SKM-1 treated with dmso at 0.1 percent for 144 hours (cell line): ENCODE data around the gene SHISA4.
"Not testable (repeated sequence)": the region's sequence is repeated elsewhere in the genome, so short reads cannot be mapped to it uniquely, and the experiment has no call there.

Experiments used
- DNase-seq: peaks from one replicate; lab custom pipeline; 2025; ENCODE audit not compliant: unreplicated experiment; lab: John Stamatoyannopoulos, UW

The SHISA4 gene

DNA sequence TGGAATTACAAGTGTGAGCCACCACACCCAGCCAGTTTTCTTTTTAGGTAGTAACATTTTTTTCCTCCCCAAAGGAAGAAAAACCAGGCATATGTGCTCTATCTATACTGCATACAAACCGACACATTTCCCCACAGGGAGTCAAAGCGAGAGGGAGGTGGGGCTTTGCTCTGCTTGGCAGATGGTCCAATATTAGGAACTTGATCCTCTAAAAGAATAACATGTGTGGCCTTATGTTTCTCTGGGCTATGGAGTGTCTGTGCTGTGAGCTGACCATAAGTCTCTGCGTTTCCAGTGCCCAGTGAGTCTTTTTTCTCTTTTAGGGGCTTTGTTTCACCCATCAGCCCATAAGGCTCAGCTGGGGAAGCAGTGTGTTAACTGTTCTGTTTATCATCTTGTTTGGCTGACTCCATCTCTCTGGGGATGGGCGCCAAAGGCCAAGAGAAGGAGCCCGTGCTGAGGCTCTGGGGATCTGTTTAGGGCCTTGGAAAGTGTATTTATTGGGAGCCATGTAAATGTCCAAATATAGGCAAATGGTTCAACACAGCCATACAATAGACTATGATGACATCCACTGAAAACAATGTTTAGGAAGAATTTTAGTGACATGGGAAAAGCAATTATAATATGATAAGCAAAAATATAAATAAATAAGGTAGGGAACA is 37.4 kb downstream of the SHISA4 start:
- DNase-seq, result no peak

DNA sequence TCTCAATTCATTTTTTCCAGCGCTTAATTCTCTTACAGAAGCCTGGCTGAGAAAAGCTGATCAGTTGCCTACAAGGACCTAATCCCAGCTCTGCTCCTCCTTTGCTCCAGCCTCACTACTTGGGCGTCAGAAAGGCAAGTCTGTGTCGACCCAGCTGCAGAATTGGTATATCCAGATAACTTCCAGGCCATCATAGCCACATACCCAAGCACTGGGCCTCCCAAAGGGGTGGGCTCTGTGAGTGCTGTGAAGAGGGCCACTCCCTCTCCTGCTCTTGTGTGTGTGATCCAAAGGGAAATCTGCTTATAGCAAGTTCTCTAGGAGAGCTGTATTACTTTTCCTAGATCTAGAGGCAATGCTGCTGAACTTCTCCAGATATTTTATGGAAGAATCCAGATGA is 39.6 kb downstream of the SHISA4 start:
- no peak for DNase-seq

DNA sequence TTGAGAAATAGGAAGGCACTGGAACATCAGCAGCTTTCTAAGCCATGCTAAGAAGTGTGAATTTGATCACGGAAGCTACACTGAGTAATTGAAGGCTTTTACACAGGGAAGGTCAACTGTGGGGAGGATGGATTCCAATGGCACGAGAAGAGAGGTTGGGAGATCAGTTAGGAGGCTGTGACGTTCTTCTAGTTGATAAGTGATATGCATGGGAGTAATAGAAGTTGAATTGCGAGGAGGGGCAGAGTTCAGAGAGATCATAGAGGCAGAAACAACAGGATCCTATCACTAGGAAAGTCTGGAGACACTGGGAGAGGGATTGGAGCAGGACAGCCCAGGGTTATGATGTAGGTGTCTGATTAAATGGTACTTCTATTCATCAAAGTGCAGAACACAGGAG is 41.4 kb downstream of the SHISA4 start:
- DNase-seq, result no peak

DNA sequence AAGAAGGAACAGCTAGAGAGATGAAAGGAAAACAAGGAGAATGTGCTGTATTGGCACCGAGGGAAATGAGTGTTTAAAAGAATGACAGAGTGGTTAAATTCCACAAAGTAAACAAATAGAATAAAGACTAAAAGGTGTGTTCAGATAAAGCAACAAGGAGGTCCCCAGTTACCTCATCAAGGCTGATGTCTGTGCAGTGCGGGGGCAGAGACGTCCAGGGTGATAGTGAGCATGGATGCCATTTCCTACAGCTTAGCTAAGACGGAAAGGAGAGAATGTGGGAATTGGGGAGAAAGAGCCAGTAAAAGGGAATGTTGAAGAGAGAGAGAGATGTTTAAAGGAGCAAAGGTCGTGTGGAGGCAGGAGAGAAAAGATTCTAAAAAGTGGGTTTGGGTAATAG is 42.1 kb downstream of the SHISA4 start:
- no peak for DNase-seq

DNA sequence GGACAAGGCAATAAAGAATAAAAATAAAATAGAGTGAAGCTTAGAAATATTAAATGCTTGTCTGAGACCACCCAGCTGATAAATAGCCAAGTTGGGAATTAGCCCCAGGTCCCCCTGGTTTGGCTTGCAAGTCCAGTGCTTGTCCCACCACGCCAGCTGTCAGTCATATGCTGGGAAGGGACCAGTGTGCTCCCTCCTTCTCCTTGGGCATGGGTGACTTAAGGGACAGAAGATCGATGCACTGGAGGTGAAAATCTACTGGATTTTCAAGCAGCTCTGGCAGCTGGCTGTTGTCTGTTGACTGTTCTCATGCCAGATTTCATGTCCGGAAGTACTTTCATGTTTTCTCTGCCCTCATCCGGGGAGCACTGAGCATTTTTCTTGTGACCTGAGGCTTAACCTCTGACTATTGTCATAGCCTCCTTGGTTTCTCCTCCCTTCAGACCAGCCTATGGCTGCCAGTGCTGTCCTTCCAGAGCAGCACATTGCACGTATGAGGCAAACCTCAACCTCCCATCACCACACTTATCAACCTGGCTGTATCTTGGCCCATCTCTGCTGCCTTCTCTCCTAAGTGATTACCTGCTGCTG is 45.2 kb downstream of the SHISA4 start:
- no peak for DNase-seq

- DNase-seq, result no peak
Measured at GRCh38 chr1:201937624-201938213, 49.0 kb downstream of the SHISA4 start.

- DNase-seq, result no peak
Measured at GRCh38 chr1:201938440-201939035, 49.8 kb downstream of the SHISA4 start.

DNA sequence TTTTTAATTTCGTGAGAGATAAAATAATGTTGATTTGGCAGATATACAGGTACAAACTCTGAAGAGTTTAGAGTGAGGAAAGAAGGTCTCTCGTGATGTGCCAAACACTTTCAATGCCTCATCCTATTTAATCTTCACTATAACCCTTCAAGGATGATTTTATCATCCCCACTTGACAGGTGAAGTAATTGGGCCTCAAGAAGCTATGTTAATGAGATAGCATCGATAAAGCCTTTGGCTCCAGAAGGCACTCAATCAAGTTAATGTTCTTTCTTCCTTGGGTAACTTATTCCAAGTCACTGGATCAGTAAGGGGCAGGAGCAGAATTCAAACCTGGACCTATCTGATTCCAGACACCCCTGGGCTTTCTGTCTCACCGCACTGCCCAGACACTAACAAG is 50.5 kb downstream of the SHISA4 start:
- DNase-seq, result no peak

DNA sequence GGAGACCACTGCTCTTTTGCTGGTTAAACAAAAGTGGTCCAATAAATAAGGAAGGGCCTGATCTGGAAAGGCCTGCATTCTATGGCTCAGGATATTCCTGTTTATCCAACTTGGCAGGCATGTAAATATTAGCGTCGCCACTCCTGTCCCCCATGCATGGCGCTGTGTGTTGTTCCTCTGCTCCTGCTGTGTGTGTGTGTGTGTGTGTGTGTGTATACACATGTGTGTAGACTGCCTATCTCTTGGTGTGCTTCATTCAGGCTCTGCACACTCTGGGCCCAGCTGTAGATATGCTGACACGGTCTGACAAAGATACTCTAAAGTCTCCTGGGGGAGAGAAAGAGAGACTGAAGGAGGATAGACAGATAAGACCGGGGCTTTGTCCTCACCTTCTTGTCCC is 50.9 kb downstream of the SHISA4 start:
- DNase-seq, result no peak

- DNase-seq, result not testable (repeated sequence)
Measured at GRCh38 chr1:201940316-201940715, 51.6 kb downstream of the SHISA4 start.

DNA sequence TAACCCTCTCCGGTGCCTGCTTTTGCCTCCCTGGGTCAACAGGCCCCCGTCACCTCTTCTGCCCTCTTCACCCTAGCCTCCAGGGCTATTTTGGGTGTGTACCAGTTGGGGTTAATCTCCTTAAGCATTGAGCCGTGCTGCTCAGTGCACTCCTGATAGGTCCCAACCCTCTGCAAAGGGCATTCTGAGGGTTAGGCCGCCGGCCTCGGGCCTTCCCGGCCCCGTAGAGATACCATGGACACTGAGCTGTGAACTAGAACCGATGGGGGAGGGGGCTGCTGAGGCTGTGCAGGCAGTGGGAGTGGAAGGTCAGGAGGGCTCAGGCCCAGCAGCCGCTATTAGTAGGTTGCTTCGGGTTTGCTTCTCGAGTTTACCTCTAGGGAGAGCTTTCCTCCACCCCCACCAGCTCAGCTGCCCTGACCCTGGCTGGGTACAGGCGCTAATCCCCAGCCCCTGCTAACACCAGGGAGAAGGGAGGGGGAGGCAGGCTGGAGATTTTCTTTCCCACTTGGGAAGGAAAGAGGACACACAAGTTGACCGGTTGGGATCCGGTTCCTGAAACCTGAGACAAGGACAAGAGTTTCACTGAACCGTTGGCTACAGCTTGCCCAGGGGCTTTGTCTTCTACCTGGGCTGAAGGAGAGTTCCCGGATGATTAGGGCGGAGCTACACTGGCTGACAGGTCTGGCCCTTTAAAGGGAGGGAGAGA is 52.9 kb downstream of the SHISA4 start:
- DNase-seq, result no peak

GRCh38 chr1:201942129-201942495 is 53.4 kb downstream of the SHISA4 start:
- DNase-seq, result no peak
